ENCODE results near the gene PCDH9. TPM values are rescaled to one million over a fixed set of nuclear protein-coding genes. Genes with fewer than 3 reads are reported as not detected.

The PCDH9 gene
- polyA plus RNA-seq, 3 donors, result 0.03 TPM; not detected in 1

GRCh38 chr13:66781241-66781640, 448.9 kb downstream of the PCDH9 start:
- intact Hi-C loops (cut with micrococcal nuclease), result no loop called here
- no peak overlapping the region for H3K27ac Mint-ChIP-seq
- Histone ChIP-seq H3K9me3 (replicated peaks in 1 of 2; ENCODE audit: control insufficient read depth in 1 of 2, insufficient read depth in 1 of 2, low read length in 2 of 2) (no peaks in the 10 kb centered on the region), H3K4me2 (replicated peaks; ENCODE audit: extremely low read depth, low read length, poor library complexity, severe bottlenecking) (no peak overlapping the region), H3K4me3 (replicated peaks in 1 of 3; ENCODE audit: low read depth in 2 of 3, low read length in 3 of 3) (no peak overlapping the region), H3K79me2 (ENCODE audit: insufficient read depth, low read length) (no peaks in the 10 kb centered on the region), H3K27ac (ENCODE audit: low read depth in 1 of 2, low read length in 2 of 2) (no peak overlapping the region), H4K20me1 (ENCODE audit: insufficient read depth, low read length) (no peaks in the 10 kb centered on the region), H3K27me3 (ENCODE audit: control insufficient read depth in 2 of 2, insufficient read depth in 2 of 2, low read length in 2 of 2) (no peaks in the 10 kb centered on the region), H3K36me3 (replicated peaks in 1 of 2; ENCODE audit: control insufficient read depth in 1 of 2, insufficient read depth in 2 of 2, low read length in 2 of 2) (no peaks in the 10 kb centered on the region), H3K9ac (ENCODE audit: insufficient read depth, low read length, poor library complexity, severe bottlenecking) (no peak overlapping the region), H3K4me1 (ENCODE audit: control insufficient read depth in 1 of 2, insufficient read depth in 2 of 2, low read length in 2 of 2) (no peaks in the 10 kb centered on the region), H2AFZ (ENCODE audit: insufficient read depth, low read depth, low read length, poor library complexity, severe bottlenecking) (no peak overlapping the region)
- no peak for TF ChIP-seq CTCF (IDR thresholded peaks at IDR 0.05)
- H3K27me3 Mint-ChIP-seq (ENCODE audit: low read depth in 3 of 3), result peaks cover 0 to 2% (median 0%) of the 10 kb centered on the region in 3 donors
- H3K36me3 Mint-ChIP-seq, result no peaks in the 10 kb centered on the region
- peaks cover 0 to 3% (median 0%) of the 10 kb centered on the region in 7 donors for H3K9me3 Mint-ChIP-seq
- WGBS (ENCODE audit: insufficient coverage), result no CpG with 5 or more reads among the region's 2 CpGs
- no peak for DNase-seq
- no peak overlapping the region for H3K4me3 Mint-ChIP-seq
- H3K4me1 Mint-ChIP-seq, result peaks cover 3% of the 10 kb centered on the region

GRCh38 chr13:66780814-66781213, 449.3 kb downstream of the PCDH9 start:
- H3K36me3 ChIP-seq (replicated peaks in 1 of 2; ENCODE audit: control insufficient read depth in 1 of 2, insufficient read depth in 2 of 2, low read length in 2 of 2), result no peaks in the 10 kb centered on the region
- intact Hi-C loops (cut with micrococcal nuclease), result no loop called here
- no peaks in the 10 kb centered on the region for H3K27me3 ChIP-seq (ENCODE audit: control insufficient read depth in 2 of 2, insufficient read depth in 2 of 2, low read length in 2 of 2)
- H3K9me3 Mint-ChIP-seq, result peaks cover 0 to 5% (median 1%) of the 10 kb centered on the region in 7 donors
- no peak for DNase-seq
- H3K4me3 ChIP-seq (replicated peaks in 1 of 3; ENCODE audit: low read depth in 2 of 3, low read length in 3 of 3), result no peak overlapping the region
- no peaks in the 10 kb centered on the region for H3K36me3 Mint-ChIP-seq
- no peak overlapping the region for H3K27ac Mint-ChIP-seq
- peaks cover 3% of the 10 kb centered on the region for H3K4me1 Mint-ChIP-seq
- no peak overlapping the region for H2AFZ ChIP-seq (ENCODE audit: insufficient read depth, low read depth, low read length, poor library complexity, severe bottlenecking)
- WGBS (ENCODE audit: insufficient coverage), result no CpG with 5 or more reads among the region's 3 CpGs
- H3K4me1 ChIP-seq (ENCODE audit: control insufficient read depth in 1 of 2, insufficient read depth in 2 of 2, low read length in 2 of 2), result no peaks in the 10 kb centered on the region
- peaks cover 0 to 2% (median 0%) of the 10 kb centered on the region in 3 donors for H3K27me3 Mint-ChIP-seq (ENCODE audit: low read depth in 3 of 3)
- TF ChIP-seq CTCF (IDR thresholded peaks at IDR 0.05), result no peak
- H3K79me2 ChIP-seq (ENCODE audit: insufficient read depth, low read length), result no peaks in the 10 kb centered on the region
- no peak overlapping the region for H3K4me3 Mint-ChIP-seq
- H3K4me2 ChIP-seq (replicated peaks; ENCODE audit: extremely low read depth, low read length, poor library complexity, severe bottlenecking), result no peak overlapping the region
- no peaks in the 10 kb centered on the region for H3K9me3 ChIP-seq (replicated peaks in 1 of 2; ENCODE audit: control insufficient read depth in 1 of 2, insufficient read depth in 1 of 2, low read length in 2 of 2)
- H3K27ac ChIP-seq (ENCODE audit: low read depth in 1 of 2, low read length in 2 of 2), result no peak overlapping the region
- H3K9ac ChIP-seq (ENCODE audit: insufficient read depth, low read length, poor library complexity, severe bottlenecking), result no peak overlapping the region
- no peaks in the 10 kb centered on the region for H4K20me1 ChIP-seq (ENCODE audit: insufficient read depth, low read length)
